DOHH2 (cell line): ENCODE results near the gene RARB.

Source experiments
- CTCF ChIP-seq: fragments of 200-600 bp; sonication (generic); IDR thresholded peaks from one replicate; pipeline ENCODE4 v1.5.1; 2014; ENCODE audit warnings: antibody characterized with exemption, mild to moderate bottlenecking, low read depth, low read length; ENCODE audit not compliant: poor library complexity, severe bottlenecking
- EZH2phosphoT487 ChIP-seq: fragments of 200-600 bp; sonication (generic); IDR thresholded peaks from 2 replicates; pipeline ENCODE4 v1.6.1; 2017; ENCODE audit warnings: borderline replicate concordance, mild to moderate bottlenecking, antibody characterized with exemption, low read length, moderate library complexity, mixed read lengths

- TF ChIP-seq CTCF (no peak), EZH2phosphoT487 (no peak)
These were observed 87.1 kb downstream of the RARB start for GRCh38 chr3:25515171-25515570.
